HepG2 (cell line): ENCODE data around the gene EHD1.

Source experiments
- ATF4 ChIP-seq, 2 experiments: fragments of 450-650 bp in 1 of 2; sonication (generic) in 1 of 2; formaldehyde crosslinking; IDR thresholded peaks; 2 replicates each; pipeline versions ENCODE4 v1.5.0 to v1.8.0; 2020 to 2022; ENCODE audit warnings: mild to moderate bottlenecking in 1 of 2, missing genetic modification reagents in 1 of 2
- CTCF ChIP-seq: sonication (generic); formaldehyde crosslinking; IDR thresholded peaks from 2 replicates; pipeline ENCODE4 v1.5.0; 2020; ENCODE audit warnings: mild to moderate bottlenecking, missing genetic modification reagents, moderate library complexity
- KDM1A ChIP-seq: IDR thresholded peaks from 2 replicates; pipeline ENCODE4 v1.6.1; 2016; ENCODE audit warnings: missing compliant biosample characterization
- POLR2A ChIP-seq, 2 experiments: IDR thresholded peaks; 2 replicates each; pipeline ENCODE4 v1.6.1; 2011; ENCODE audit warnings: low read depth in 2 of 2, low read length in 2 of 2, mild to moderate bottlenecking in 1 of 2, moderate library complexity in 1 of 2; ENCODE audit not compliant: insufficient read depth in 1 of 2
- SAFB2 ChIP-seq: sonication (generic); formaldehyde crosslinking; IDR thresholded peaks from 2 replicates; pipeline ENCODE4 v1.5.1; 2020; ENCODE audit warnings: missing genetic modification reagents, low read depth, mild to moderate bottlenecking, borderline replicate concordance
- TCF7L2 ChIP-seq: IDR thresholded peaks from 2 replicates; pipeline ENCODE4 v1.6.1; 2011; ENCODE audit warnings: mild to moderate bottlenecking, low read depth, low read length, moderate library complexity
- TOE1 ChIP-seq: sonication (generic); formaldehyde crosslinking; IDR thresholded peaks from 2 replicates; pipeline ENCODE4 v1.4.0; 2020; ENCODE audit warnings: mild to moderate bottlenecking, missing genetic modification reagents
- ZFP41 ChIP-seq: sonication (generic); formaldehyde crosslinking; IDR thresholded peaks from 2 replicates; pipeline ENCODE4 v1.4.0; 2020; ENCODE audit warnings: mild to moderate bottlenecking, missing genetic modification reagents, borderline replicate concordance
- ZNF234 ChIP-seq: sonication (generic); formaldehyde crosslinking; conservative IDR thresholded peaks from 2 replicates; pipeline ENCODE4 v1.5.1; 2020; ENCODE audit warnings: mild to moderate bottlenecking, missing genetic modification reagents
- TF ChIP-seq, protein P1 (sequence below): sonication (generic); formaldehyde crosslinking; IDR thresholded peaks from 2 replicates; pipeline ENCODE4 v1.4.0; 2020; ENCODE audit warnings: missing genetic modification reagents

DNA sequence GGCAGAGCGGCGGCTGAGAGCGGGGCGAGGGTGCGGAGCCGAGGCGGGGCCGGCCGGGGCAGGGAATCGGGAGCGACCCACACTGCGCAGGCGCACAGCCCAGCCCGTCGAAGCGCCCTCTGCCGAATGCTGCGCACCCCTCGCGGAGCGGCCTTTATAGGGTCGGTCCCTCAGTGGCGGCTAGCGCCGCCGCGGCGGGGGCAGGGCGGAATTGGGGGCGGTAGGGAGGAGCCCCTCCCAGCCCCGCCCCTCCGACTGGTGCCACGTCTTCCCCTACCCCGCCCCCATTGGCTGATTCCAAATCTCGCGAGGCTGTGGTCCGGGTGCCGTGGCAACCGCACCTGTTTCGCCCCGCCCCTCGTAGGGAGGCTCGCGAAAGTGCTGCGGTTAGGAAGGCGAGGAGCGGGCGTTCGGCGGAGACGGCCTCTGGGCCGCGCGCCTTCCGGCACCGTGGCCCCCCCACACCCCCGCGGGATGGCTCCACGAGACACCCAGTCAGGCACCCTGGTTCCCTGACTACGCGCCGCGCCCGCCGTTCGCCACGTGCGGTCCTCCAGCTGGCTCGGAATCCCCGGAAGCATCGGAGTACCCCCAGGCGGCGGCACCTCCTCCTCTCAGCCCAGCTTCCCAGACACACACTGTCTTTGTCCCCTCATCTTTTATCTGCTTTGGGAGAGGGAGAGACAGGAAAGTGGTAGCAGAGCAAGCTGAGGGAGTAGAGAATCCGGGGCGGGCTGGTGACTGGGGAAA lies at the start of gene EHD1:
- TF ChIP-seq ZFP41 (CRISPR knock-in tag) (no peak), TCF7L2 (no peak), TOE1 (CRISPR knock-in tag) (no peak), CTCF (peak; percentile 89), POLR2A (IDR thresholded peaks at IDR 0.05; ENCODE audit: insufficient read depth in 1 of 2, low read depth in 2 of 2, low read length in 2 of 2) (peak in 1 of 2 experiments; percentile 99; a peak in 2 of 4 replicates), ZNF234 (CRISPR knock-in tag) (peak; percentile 62; the same call in 1 of the 2 replicates), SAFB2 (CRISPR knock-in tag) (peak; percentile 88; the same call in 1 of the 2 replicates), ATF4 (CRISPR knock-in tag; IDR thresholded peaks at IDR 0.05) (0 out of 4 replicates have a peak, but pooled peaks of 1 of the 2 experiments have one; percentile 43), KDM1A (CRISPR knock-in tag) (no peak)
- TF ChIP-seq, protein P1, sequence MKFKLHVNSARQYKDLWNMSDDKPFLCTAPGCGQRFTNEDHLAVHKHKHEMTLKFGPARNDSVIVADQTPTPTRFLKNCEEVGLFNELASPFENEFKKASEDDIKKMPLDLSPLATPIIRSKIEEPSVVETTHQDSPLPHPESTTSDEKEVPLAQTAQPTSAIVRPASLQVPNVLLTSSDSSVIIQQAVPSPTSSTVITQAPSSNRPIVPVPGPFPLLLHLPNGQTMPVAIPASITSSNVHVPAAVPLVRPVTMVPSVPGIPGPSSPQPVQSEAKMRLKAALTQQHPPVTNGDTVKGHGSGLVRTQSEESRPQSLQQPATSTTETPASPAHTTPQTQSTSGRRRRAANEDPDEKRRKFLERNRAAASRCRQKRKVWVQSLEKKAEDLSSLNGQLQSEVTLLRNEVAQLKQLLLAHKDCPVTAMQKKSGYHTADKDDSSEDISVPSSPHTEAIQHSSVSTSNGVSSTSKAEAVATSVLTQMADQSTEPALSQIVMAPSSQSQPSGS (CRISPR knock-in tag): peak; percentile 70
